Sigmoid colon (tissue), 7 donors: Measurements from ENCODE around the gene CRYBG3. TPM values are rescaled to one million over a fixed set of nuclear protein-coding genes. Genes with fewer than 3 reads are reported as not detected.

Experiments used
- DNase-seq: peaks from one replicate; pipeline ENCODE4 v3.0.0-alpha.2; 2019
- H3K27ac ChIP-seq, 4 donors: fragments of 200-600 bp; sonication (generic); one replicate each; pipeline ENCODE4 v1.5.1; 2016 to 2019; ENCODE audit warnings: mild to moderate bottlenecking in 1 of 4
- H3K27me3 ChIP-seq, 3 donors: fragments of 200-600 bp; sonication (generic); one replicate each; pipeline ENCODE4 v1.5.1; 2019; ENCODE audit warnings: mild to moderate bottlenecking in 1 of 3
- H3K36me3 ChIP-seq, 4 donors: fragments of 200-600 bp; sonication (generic); one replicate each; pipeline ENCODE4 v1.5.1; 2016 to 2019
- H3K4me1 ChIP-seq, 4 donors: fragments of 200-600 bp; sonication (generic); one replicate each; pipeline ENCODE4 v1.5.1; 2017 to 2019
- H3K4me3 ChIP-seq, 4 donors: fragments of 200-600 bp; sonication (generic); one replicate each; pipeline ENCODE4 v1.5.1; 2017 to 2019; ENCODE audit warnings: mild to moderate bottlenecking in 2 of 4, moderate library complexity in 1 of 4
- H3K9me3 ChIP-seq, 4 donors: fragments of 200-600 bp in 3 of 4; sonication (generic) in 3 of 4; one replicate each; pipeline versions ENCODE4 v1.5.1 to v1.6.1; 2013 to 2019
- EP300 ChIP-seq, 4 donors: sonication (generic); formaldehyde crosslinking; IDR thresholded peaks; one replicate each; pipeline ENCODE4 v1.6.1; 2017; ENCODE audit warnings: antibody characterized with exemption in 4 of 4
- POLR2A ChIP-seq, 2 donors: fragments of 450-650 bp; IDR thresholded peaks; one replicate each; pipeline ENCODE4 v1.6.1; 2016; ENCODE audit warnings: antibody characterized with exemption in 2 of 2, mild to moderate bottlenecking in 2 of 2, moderate library complexity in 2 of 2
- POLR2AphosphoS5 ChIP-seq, 4 donors: sonication (generic); formaldehyde crosslinking; IDR thresholded peaks; one replicate each; pipeline ENCODE4 v1.6.1; 2017; ENCODE audit warnings: antibody characterized with exemption in 4 of 4
- WGBS, 2 donors: extraction: QIAGEN DNeasy Blood & Tissue Kit; methylation state at CpG; one replicate each; pipeline ENCODE4 v1.1.7; 2013; 5-methylcytosine and 5-hydroxymethylcytosine counted together
- intact Hi-C: fragments of 100-400 bp; cut with DNase I; formaldehyde crosslinking; loops from one replicate; pipeline ENCODE4 v1.15.1; 2023
- polyA plus RNA-seq, 3 donors: library from polyadenylated mRNA; stranded (reverse); fragments of 200-250 nt; gene quantifications; one replicate each; pipeline ENCODE4 v1.2.3, GENCODE V29; 2013
- total RNA-seq, 4 donors: library from RNA; depleted of rRNA; stranded (reverse); fragments of >200 nt; gene quantifications; one replicate each; pipeline ENCODE4 v1.1.0, GENCODE V29; 2016
- TF ChIP-seq, protein P1 (sequence below), 4 experiments: fragments of 450-650 bp in 3 of 4; fragments of 200-600 bp in 1 of 4; IDR thresholded peaks; one replicate each; pipeline ENCODE4 v1.5.1; 2016 to 2019; ENCODE audit warnings: antibody characterized with exemption in 4 of 4, mild to moderate bottlenecking in 3 of 4, moderate library complexity in 2 of 4
- donor health status: healthy with polysubstance abuse.
- donor health status: Bipolar disorder and iron deficiency.
- donor health status: healthy.

CRYBG3 gene
- total and polyA plus RNA-seq, 7 donors = 3.0 to 60.2 (median 37.8) TPM

DNA sequence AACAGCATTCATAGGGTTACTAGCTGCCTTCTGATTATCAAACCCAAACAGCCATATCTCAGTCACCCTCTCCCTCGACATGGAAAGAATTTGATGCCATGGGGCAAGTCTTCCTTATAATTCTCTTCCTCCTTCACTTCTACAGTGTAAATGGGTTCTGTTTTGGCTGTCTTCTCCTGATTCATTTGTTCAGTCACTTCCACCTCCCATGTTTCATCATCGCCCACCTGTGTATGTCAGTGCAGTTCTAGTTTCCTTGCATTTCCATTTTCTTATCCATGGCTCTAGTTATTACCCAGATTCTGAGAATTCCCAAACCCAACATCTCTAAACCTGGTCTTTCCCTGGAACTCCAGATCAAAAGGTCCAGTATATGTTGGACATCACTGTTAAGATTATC, 109.4 kb downstream of the CRYBG3 start:
- 66 to 72% methylated on average over 2 of the region's 2 CpGs for WGBS, 2 donors
- Histone ChIP-seq H3K4me3 (no peak overlapping the region), H3K4me1 (no peaks in the 10 kb centered on the region), H3K27me3 (no peaks in the 10 kb centered on the region), H3K27ac (no peak overlapping the region), H3K9me3 (no peaks in the 10 kb centered on the region), H3K36me3 (peaks cover 6 to 70% (median 13%) of the 10 kb centered on the region in 4 donors)
- intact Hi-C loops = no loop called here
- no peak for DNase-seq
- no peak for TF ChIP-seq POLR2A (IDR thresholded peaks at IDR 0.05)
- no peak for TF ChIP-seq POLR2AphosphoS5 (IDR thresholded peaks at IDR 0.05)
- no peak for TF ChIP-seq EP300 (IDR thresholded peaks at IDR 0.05)
- TF ChIP-seq, protein P1, sequence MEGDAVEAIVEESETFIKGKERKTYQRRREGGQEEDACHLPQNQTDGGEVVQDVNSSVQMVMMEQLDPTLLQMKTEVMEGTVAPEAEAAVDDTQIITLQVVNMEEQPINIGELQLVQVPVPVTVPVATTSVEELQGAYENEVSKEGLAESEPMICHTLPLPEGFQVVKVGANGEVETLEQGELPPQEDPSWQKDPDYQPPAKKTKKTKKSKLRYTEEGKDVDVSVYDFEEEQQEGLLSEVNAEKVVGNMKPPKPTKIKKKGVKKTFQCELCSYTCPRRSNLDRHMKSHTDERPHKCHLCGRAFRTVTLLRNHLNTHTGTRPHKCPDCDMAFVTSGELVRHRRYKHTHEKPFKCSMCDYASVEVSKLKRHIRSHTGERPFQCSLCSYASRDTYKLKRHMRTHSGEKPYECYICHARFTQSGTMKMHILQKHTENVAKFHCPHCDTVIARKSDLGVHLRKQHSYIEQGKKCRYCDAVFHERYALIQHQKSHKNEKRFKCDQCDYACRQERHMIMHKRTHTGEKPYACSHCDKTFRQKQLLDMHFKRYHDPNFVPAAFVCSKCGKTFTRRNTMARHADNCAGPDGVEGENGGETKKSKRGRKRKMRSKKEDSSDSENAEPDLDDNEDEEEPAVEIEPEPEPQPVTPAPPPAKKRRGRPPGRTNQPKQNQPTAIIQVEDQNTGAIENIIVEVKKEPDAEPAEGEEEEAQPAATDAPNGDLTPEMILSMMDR (IDR thresholded peaks at IDR 0.05) = no peak

DNA sequence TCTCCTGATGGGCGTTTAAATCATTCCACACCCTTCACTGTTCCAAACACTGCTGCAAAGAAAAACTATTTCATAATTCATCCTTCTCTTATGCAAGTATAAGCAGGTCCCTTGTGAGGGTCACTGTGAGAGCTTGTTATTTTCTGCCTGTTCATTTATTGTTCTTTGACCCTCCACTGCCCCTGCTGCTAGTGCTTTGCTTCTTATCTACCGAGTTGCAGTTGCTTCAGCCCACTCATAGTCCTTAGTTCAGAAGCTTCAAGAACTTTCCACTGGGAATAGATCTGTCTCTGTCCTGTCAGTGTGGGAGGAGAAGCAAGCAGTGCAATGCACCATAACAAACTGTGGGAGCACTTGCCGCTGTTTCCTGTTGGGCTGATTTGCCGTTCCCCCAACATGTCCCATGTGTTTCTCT, 110.6 kb downstream of the CRYBG3 start:
- 85 to 87% methylated on average over 4 of the region's 4 CpGs for WGBS, 2 donors
- Histone ChIP-seq H3K27me3 (no peaks in the 10 kb centered on the region), H3K36me3 (peaks cover 6 to 73% (median 13%) of the 10 kb centered on the region in 4 donors), H3K4me1 (no peaks in the 10 kb centered on the region), H3K27ac (no peak overlapping the region), H3K4me3 (no peak overlapping the region), H3K9me3 (no peaks in the 10 kb centered on the region)
- intact Hi-C loops = no loop called here
- TF ChIP-seq EP300 (IDR thresholded peaks at IDR 0.05) (no peak), POLR2A (IDR thresholded peaks at IDR 0.05) (no peak), POLR2AphosphoS5 (IDR thresholded peaks at IDR 0.05) (no peak)
- TF ChIP-seq, protein P1 (IDR thresholded peaks at IDR 0.05) = no peak
- DNase-seq = no peak

DNA sequence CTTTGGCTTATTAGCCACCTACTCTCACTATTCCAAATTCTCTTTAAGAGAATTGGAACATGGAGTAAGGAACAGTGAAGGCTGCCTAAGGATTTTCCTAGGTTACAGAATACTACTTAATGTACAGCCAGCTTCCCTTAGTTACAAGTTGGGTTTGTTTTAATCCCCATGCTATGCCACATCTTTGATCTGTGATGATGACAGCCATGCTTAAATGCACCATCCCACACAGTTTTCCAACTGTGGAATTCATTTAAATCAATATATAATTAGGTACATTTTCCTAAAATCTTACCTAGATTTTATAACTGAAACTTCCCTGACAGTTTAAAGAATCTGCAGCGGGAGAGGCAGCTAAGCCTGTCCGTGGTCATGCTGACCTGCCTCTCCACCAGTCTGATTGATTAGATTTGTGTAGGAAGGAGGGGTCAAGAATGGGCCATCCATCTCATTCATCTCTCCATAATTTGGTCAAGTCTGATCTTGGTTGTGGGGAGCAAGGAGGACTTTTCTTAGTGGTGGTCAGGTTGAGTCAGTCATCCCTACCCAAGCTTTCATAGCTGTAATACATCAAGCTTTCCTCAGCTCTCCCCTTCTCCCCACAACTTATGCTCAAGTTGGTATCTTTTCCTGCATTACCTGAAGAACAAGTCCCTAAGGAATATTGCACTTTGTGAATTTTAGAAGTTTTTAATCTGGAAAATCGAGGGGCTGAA, 113.3 kb downstream of the CRYBG3 start:
- Histone ChIP-seq H3K4me3 (no peak overlapping the region), H3K4me1 (no peaks in the 10 kb centered on the region), H3K27me3 (no peaks in the 10 kb centered on the region), H3K36me3 (peaks cover 6 to 87% (median 13%) of the 10 kb centered on the region in 4 donors), H3K27ac (no peak overlapping the region), H3K9me3 (no peaks in the 10 kb centered on the region)
- no peak for DNase-seq
- TF ChIP-seq POLR2AphosphoS5 (IDR thresholded peaks at IDR 0.05) = no peak
- TF ChIP-seq, protein P1 (IDR thresholded peaks at IDR 0.05) = no peak
- TF ChIP-seq POLR2A (IDR thresholded peaks at IDR 0.05) = no peak
- no peak for TF ChIP-seq EP300 (IDR thresholded peaks at IDR 0.05)
- intact Hi-C loops = no loop called here
- 97 to 98% methylated on average over 3 of the region's 3 CpGs for WGBS, 2 donors

DNA sequence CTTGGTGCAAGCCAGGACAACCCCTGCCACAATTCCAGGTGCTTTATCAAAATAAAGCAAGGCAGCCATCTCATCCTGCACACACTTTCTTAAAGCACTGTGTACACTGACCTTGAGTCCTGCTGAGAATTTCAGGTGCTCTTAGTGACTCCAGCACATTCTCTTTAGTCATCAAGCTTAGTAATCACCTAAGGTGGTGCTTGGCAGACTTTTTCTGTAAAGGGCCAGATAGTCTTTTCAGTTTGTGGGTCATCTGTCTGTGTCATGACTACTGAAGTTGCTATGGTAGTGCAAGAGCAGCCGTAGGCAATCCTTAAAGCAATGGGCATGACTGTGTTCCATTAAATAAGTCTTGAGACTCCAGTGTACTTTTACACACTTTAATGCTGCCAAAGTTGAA, 114.0 kb downstream of the CRYBG3 start:
- no peak overlapping the region for H3K27ac ChIP-seq
- TF ChIP-seq POLR2AphosphoS5 (IDR thresholded peaks at IDR 0.05) = no peak
- TF ChIP-seq, protein P1 (IDR thresholded peaks at IDR 0.05) = no peak
- TF ChIP-seq POLR2A (IDR thresholded peaks at IDR 0.05) = no peak
- TF ChIP-seq EP300 (IDR thresholded peaks at IDR 0.05) = no peak
- peaks cover 6 to 83% (median 10%) of the 10 kb centered on the region in 4 donors for H3K36me3 ChIP-seq
- H3K4me3 ChIP-seq = no peak overlapping the region
- H3K4me1 ChIP-seq = no peaks in the 10 kb centered on the region
- intact Hi-C loops = no loop called here
- no peak for DNase-seq
- H3K9me3 ChIP-seq = no peaks in the 10 kb centered on the region
- 97 to 98% methylated on average over 1 of the region's 1 CpG for WGBS, 2 donors
- H3K27me3 ChIP-seq = no peaks in the 10 kb centered on the region
